Tibial nerve (tissue), 4 donors: ENCODE data around the gene STAB2. TPM values are rescaled to one million over a fixed set of nuclear protein-coding genes. Genes with fewer than 3 reads are reported as not detected.

Experiments used
- DNase-seq, 2 donors: peaks; one replicate each; pipeline ENCODE4 v3.0.0-alpha.2; 2019; ENCODE audit warnings: low spot score in 2 of 2
- H3K27ac ChIP-seq, 4 donors: fragments of 200-600 bp; sonication (generic) in 3 of 4; one replicate each; pipeline ENCODE4 v1.5.1; 2017 to 2019; ENCODE audit warnings: mild to moderate bottlenecking in 1 of 4
- H3K27me3 ChIP-seq, 2 donors: fragments of 200-600 bp; sonication (generic) in 1 of 2; one replicate each; pipeline versions ENCODE4 v1.5.1 to v1.6.0; 2017 to 2019
- H3K36me3 ChIP-seq, 3 donors: fragments of 200-600 bp; sonication (generic); one replicate each; pipeline ENCODE4 v1.5.1; 2018 to 2019
- H3K4me1 ChIP-seq, 4 donors: fragments of 200-600 bp; sonication (generic) in 3 of 4; one replicate each; pipeline ENCODE4 v1.5.1; 2017 to 2019
- H3K4me3 ChIP-seq, 4 donors: fragments of 200-600 bp; sonication (generic) in 3 of 4; one replicate each; pipeline ENCODE4 v1.5.1; 2017 to 2019; ENCODE audit warnings: mild to moderate bottlenecking in 1 of 4, moderate library complexity in 1 of 4
- H3K9me3 ChIP-seq, 4 donors: fragments of 200-600 bp; sonication (generic) in 3 of 4; one replicate each; pipeline ENCODE4 v1.5.1; 2017 to 2019
- CTCF ChIP-seq, 5 experiments: fragments of 200-600 bp in 3 of 5; fragments of 450-650 bp in 2 of 5; sonication (generic) in 3 of 5; IDR thresholded peaks; one replicate each; pipeline ENCODE4 v1.5.1; 2016 to 2019; ENCODE audit warnings: antibody characterized with exemption in 5 of 5, mild to moderate bottlenecking in 3 of 5, moderate library complexity in 2 of 5
- EP300 ChIP-seq, 2 donors: sonication (generic); formaldehyde crosslinking; IDR thresholded peaks; one replicate each; pipeline ENCODE4 v1.6.1; 2017; ENCODE audit warnings: antibody characterized with exemption in 2 of 2, mild to moderate bottlenecking in 1 of 2
- POLR2A ChIP-seq, 2 donors: fragments of 450-650 bp; IDR thresholded peaks; one replicate each; pipeline ENCODE4 v1.6.1; 2017; ENCODE audit warnings: antibody characterized with exemption in 2 of 2, mild to moderate bottlenecking in 2 of 2, moderate library complexity in 2 of 2
- WGBS, 2 donors: methylation state at CpG; one replicate each; pipeline ENCODE4 v1.1.5; 2018; 5-methylcytosine and 5-hydroxymethylcytosine counted together
- total RNA-seq, 4 donors: library from RNA; depleted of rRNA; stranded (reverse); fragments of >200 nt; gene quantifications; one replicate each; pipeline ENCODE4 v1.1.0, GENCODE V29; 2016

STAB2 gene
- total RNA-seq, 4 donors from 2014 or later: 0.20 TPM; not detected in 3

- TF ChIP-seq CTCF (IDR thresholded peaks at IDR 0.05) (no peak), POLR2A (IDR thresholded peaks at IDR 0.05) (no peak), EP300 (IDR thresholded peaks at IDR 0.05) (no peak)
- H3K9me3 ChIP-seq: no peaks in the 10 kb centered on the region
- H3K27me3 ChIP-seq: no peaks in the 10 kb centered on the region
- no peak overlapping the region for H3K4me3 ChIP-seq
- no peak for DNase-seq
- 84 to 85% methylated on average over 5 of the region's 5 CpGs for WGBS, 2 donors
- H3K36me3 ChIP-seq: no peaks in the 10 kb centered on the region
- H3K4me1 ChIP-seq: no peaks in the 10 kb centered on the region
- H3K27ac ChIP-seq: no peak overlapping the region
Observed at GRCh38 chr12:103620395-103620794, 33.3 kb downstream of the STAB2 start.

GRCh38 chr12:103623716-103624115 lies 36.6 kb downstream of the STAB2 start:
- Histone ChIP-seq H3K27me3 (no peaks in the 10 kb centered on the region), H3K36me3 (no peaks in the 10 kb centered on the region), H3K27ac (no peak overlapping the region), H3K9me3 (no peaks in the 10 kb centered on the region), H3K4me3 (no peak overlapping the region), H3K4me1 (peaks cover 0 to 5% (median 0%) of the 10 kb centered on the region in 4 donors)
- WGBS, 2 donors: 66 to 68% methylated on average over 6 of the region's 6 CpGs
- no peak for DNase-seq
- TF ChIP-seq POLR2A (IDR thresholded peaks at IDR 0.05) (no peak), CTCF (IDR thresholded peaks at IDR 0.05) (no peak), EP300 (IDR thresholded peaks at IDR 0.05) (no peak)

GRCh38 chr12:103626498-103626897 lies 39.4 kb downstream of the STAB2 start:
- Histone ChIP-seq H3K27me3 (no peaks in the 10 kb centered on the region), H3K4me3 (no peak overlapping the region), H3K27ac (no peak overlapping the region), H3K9me3 (peaks cover 0 to 1% (median 0%) of the 10 kb centered on the region in 4 donors), H3K36me3 (no peaks in the 10 kb centered on the region), H3K4me1 (peaks cover 0 to 5% (median 0%) of the 10 kb centered on the region in 4 donors)
- peak; percentile 21 to 62 for DNase-seq
- 19 to 47% methylated on average over 4 of the region's 4 CpGs for WGBS, 2 donors
- TF ChIP-seq CTCF (IDR thresholded peaks at IDR 0.05) (peak in 2 of 5 experiments; percentile 13), POLR2A (IDR thresholded peaks at IDR 0.05) (no peak)

GRCh38 chr12:103627189-103627855 lies 40.2 kb downstream of the STAB2 start:
- no peak for TF ChIP-seq POLR2A (IDR thresholded peaks at IDR 0.05)
- no peak for TF ChIP-seq EP300 (IDR thresholded peaks at IDR 0.05)
- TF ChIP-seq CTCF (IDR thresholded peaks at IDR 0.05): no peak
- Histone ChIP-seq H3K27ac (no peak overlapping the region), H3K36me3 (no peaks in the 10 kb centered on the region), H3K9me3 (peaks cover 0 to 9% (median 0%) of the 10 kb centered on the region in 4 donors), H3K4me1 (peaks cover 0 to 5% (median 0%) of the 10 kb centered on the region in 4 donors), H3K4me3 (no peak overlapping the region), H3K27me3 (no peaks in the 10 kb centered on the region)
- 75 to 84% methylated on average over 3 of the region's 3 CpGs for WGBS, 2 donors
- no peak for DNase-seq

GRCh38 chr12:103632554-103633216 lies 45.6 kb downstream of the STAB2 start:
- H3K27ac ChIP-seq: no peak overlapping the region
- H3K4me3 ChIP-seq: no peak overlapping the region
- no peak for DNase-seq
- peaks cover 0 to 33% (median 0%) of the 10 kb centered on the region in 4 donors for H3K9me3 ChIP-seq
- H3K4me1 ChIP-seq: no peaks in the 10 kb centered on the region
- TF ChIP-seq EP300 (IDR thresholded peaks at IDR 0.05) (no peak), CTCF (IDR thresholded peaks at IDR 0.05) (peak in 2 of 5 experiments; percentile 20 to 23), POLR2A (IDR thresholded peaks at IDR 0.05) (no peak)
- no peaks in the 10 kb centered on the region for H3K27me3 ChIP-seq
- 41 to 45% methylated on average over 15 of the region's 15 CpGs for WGBS, 2 donors
- no peaks in the 10 kb centered on the region for H3K36me3 ChIP-seq
